GM19468 (cell line): ENCODE measurements around the gene NUP62.

Experiments
- ATAC-seq: cut with Tn5 transposase; IDR thresholded peaks from one replicate; pipeline ENCODE4 v1.9.1; 2021; ENCODE audit warnings: mild to moderate bottlenecking, moderate library complexity, moderate number of reproducible peaks; ENCODE audit not compliant: unreplicated experiment; ENCODE audit errors: extremely low read depth

The NUP62 gene

GRCh38 chr19:49872245-49873128 lies 56.8 kb downstream of the NUP62 start:
- ATAC-seq = no peak

GRCh38 chr19:49871349-49871985 lies 57.8 kb downstream of the NUP62 start:
- ATAC-seq = no peak

- ATAC-seq = no peak
Observed at GRCh38 chr19:49870309-49870901, 58.9 kb downstream of the NUP62 start.

- peak; percentile 60 for ATAC-seq
Observed at GRCh38 chr19:49869484-49870308, 59.6 kb downstream of the NUP62 start.

DNA sequence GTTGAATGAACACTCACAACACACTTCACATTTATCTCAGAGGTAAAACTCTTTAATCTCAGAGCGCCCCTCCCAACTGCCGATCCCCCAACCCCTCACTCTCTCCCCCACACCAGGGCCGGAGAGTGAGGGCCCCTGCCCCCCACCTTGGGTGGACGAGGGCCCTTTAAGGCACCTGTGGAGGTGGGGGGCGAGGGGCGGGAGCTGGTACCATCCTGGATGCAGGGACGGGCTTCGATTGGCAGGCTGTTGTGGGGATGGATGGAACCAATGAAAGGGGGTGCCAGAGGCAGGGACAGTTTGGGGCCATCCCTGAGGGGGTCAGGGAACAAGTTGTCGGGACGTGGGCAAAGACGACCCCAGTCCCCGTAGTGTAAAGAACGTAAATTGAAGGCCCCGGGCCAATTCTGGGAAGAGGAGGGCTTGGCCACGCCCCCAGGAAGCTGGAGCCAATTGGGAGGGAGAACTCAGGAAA lies 60.3 kb downstream of the NUP62 start:
- no peak for ATAC-seq

GRCh38 chr19:49866933-49867782 lies 62.1 kb downstream of the NUP62 start, which contains the start of gene PNKP:
Gene PNKP, minus strand, starts transcription at chr19:49867576. Its CDS starts 372 bp downstream, at chr19:49867204.
- ATAC-seq = peak; percentile 10

DNA sequence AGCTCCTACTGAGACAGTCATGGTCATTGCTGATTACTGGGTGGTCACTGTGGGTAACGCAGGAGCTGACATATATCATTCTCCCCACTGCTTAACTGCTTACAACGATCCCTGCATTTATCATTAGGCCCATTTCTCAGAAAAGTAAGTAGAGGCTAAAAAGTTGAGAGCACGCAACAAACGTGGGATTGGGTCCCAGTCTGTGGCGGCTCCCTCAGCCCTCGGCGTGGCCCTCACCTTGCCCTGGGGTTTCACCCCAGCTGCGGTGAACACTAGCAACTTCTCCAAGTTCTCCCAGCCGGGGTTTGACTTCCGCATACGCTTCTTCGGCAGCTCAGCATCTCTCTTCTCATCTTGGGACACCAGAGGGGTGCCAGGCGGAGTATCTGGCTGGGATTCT lies 64.4 kb downstream of the NUP62 start:
- ATAC-seq = no peak

DNA sequence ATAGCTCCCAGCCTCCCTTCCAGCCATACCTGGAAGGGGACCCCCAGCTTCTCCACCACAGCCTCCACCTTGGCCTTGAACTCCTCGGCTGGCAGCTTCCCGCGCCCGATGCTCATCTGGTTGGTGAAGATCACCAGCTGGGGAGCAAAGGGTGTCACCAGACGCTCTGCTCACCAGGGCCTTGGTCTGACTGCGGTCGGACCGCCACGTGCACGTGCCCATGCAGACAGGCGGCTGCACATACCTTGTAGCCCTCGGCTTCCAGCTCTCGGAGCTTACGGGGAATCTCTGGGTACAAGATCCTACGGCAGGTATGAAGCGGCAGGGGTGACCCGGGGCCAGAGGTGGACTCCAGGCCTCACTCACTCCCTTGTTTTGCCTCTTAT lies 65.4 kb downstream of the NUP62 start:
- ATAC-seq = no peak

- ATAC-seq = no peak
Observed at GRCh38 chr19:49863254-49863934, 65.9 kb downstream of the NUP62 start.

GRCh38 chr19:49862391-49863253 lies 66.7 kb downstream of the NUP62 start:
- ATAC-seq = no peak

DNA sequence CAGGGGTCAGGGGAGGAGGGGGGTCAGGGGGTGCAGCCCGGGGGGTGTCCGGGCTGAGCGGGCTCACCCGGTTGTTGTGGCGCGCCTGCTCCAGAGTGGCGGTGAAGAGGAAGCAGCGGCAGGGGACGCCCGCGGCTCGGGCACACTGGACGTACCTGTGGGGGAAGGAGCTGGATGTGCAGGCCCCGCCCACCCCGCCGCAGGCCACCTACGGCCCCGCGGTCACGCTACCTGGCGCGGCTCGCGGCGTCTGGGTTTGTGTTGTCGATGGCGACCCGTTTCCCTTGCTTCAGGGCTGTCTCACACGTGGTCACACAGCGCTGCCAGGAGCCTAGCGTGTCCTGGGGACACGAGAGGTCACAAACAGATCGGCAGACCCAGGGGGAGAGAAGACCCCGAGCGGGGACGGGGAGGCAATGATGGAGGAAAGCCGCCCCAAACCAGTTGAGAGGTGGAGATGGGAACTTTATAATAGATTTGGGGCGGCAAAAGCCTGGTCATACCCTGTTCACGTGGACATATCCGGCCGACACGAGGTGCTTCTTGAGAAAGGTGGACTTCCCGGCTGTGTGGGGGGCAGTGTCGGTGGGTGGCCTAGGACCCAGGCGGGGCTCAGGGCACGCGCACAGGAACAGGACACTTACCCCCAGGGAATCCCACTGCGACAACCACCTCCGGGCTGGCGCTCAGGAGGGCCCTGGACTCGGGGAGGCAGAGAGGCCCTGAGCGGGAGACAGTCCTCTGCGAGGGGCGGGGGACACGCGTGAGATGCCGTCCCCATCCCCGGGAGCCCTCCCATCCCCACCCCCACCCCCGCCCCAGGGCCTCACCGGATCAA lies 67.5 kb downstream of the NUP62 start:
- no peak for ATAC-seq

DNA sequence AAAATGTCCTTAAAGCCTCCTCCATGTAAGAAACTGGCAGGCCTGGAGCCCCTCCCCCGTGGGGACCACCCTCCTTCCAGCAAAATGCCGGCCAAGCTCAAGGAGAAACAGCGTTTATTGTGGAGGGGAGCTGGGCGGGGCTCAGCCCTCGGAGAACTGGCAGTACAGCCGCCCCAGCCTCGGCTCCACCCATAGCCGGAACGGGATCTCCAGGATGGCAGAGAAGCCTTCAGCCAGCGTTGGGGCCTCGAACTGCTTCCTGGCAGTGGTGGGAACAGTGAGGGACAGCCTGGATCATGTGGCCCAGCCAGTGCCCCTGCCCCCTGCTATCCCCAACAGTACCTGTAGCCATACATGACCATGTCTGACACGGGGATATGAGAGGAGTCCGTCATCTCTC lies 68.2 kb downstream of the NUP62 start:
- ATAC-seq = no peak

- no peak for ATAC-seq
Observed at GRCh38 chr19:49860336-49861102, 68.8 kb downstream of the NUP62 start.

DNA sequence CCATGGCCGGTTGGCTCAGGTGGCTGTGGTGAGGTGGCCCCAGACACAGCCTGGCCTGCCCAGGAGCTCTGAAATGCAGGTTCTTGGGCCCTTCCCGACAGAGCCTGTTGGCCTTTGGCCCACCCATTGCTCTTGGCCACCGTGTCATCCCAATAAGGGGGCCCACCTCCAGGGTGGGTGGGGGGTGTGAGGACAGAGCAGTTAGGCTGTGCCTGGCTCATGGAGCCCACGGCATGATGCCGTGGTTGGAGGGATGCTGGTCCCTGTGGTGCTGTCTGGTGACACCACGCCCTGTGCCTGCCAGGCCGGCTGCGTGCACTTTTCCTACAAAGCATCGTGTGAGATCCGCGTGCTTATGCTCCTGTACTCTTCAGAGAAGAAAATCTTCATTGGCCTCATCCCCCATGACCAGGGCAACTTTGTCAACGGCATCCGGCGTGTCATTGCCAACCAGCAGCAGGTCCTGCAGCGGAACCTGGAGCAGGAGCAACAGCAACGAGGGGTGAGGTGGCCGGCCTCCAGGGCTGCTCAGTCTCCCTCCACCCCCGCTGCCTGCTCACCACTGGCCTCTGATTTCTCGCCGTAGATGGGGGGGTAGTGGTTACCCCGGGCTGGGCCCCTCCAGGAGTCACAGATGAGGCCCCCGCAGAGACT lies 69.5 kb downstream of the NUP62 start:
- no peak for ATAC-seq

DNA sequence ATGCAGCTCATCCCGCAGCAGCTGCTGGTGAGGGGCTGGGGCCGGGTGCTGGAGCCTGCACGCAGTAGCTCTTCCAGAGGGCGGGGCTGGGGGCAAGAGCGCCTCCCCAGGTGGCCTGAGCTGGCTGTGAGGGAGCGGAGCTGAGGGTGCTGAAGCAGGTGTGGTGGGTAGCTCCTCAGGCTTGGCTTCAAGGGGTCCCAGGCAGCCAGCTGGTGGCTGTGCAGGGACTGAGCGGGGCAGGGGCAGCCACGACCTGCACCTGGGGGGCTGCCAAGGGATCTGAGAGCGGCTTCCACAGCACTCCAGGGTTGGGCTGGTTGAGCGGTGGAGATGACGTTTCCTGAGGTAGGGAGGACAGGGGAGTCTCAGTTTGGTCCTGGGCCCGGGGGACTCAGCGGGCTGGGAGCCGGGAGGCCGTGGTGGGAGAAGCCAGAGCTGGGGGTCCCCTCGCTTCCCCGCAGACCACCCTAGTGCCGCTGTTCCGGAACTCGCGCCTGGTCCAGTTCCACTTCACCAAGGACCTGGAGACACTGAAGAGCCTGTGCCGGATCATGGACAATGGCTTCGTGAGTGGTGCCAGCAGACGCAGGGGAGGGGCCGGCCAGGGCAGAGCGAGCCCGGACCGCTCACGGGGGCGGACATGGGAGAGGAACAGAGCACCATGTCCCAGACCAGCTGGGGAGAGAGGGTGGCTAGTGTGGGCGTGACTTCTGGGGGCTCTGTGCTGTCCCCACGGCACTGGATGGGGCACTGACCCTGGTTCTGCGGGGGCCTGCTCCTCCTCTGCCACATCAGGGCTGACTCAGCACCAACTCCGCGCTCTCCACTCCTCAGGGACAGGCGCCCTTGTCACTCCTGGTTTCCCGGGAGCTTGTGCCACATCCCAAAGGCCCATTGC lies 71.0 kb downstream of the NUP62 start:
- ATAC-seq = no peak
